ENCODE measurements around the gene C1orf185. TPM values are rescaled to one million over a fixed set of nuclear protein-coding genes. Genes with fewer than 3 reads are reported as not detected.

C1orf185 gene
- total and polyA plus RNA-seq, 9 of the 15 experiments (the other 6 are each of a cell fraction or from before 2014, with no cell fraction given), result not detected

DNA sequence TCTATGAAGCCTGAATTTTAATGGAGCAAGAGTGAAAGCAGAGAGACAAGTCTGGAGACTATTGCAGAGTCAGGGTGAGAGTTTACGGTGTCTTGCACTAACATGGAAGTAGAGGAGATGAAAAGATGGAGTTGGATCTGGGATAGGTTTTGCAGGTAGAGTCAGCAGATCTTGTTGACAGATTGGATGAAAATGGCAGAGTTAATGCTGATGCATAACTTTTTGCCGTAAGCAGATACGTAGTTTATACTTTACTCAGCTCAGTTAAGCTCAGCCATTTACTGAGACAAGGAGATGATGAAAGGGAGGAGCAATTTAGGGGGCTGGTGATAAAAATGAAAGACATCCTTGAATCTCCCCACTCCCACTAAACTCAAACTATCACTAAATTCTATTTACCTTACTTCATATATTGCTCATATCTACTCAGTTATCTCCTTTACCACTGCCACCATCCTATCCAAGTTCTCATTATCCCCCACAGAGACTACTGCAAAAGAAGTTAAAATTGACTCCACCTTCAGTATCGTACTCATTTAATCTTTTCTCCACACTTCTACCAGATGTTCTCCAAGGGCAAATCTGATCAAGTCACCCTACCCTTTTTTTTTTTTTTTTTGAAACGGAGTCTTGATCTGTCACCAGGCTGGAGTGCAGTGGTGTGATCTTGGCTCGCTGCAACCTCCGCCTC, 13.8 kb downstream of the C1orf185 start (continued):
- TF ChIP-seq, protein P1, sequence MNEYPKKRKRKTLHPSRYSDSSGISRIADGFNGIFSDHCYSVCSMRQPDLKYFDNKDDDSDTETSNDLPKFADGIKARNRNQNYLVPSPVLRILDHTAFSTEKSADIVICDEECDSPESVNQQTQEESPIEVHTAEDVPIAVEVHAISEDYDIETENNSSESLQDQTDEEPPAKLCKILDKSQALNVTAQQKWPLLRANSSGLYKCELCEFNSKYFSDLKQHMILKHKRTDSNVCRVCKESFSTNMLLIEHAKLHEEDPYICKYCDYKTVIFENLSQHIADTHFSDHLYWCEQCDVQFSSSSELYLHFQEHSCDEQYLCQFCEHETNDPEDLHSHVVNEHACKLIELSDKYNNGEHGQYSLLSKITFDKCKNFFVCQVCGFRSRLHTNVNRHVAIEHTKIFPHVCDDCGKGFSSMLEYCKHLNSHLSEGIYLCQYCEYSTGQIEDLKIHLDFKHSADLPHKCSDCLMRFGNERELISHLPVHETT (CRISPR knock-in tag; conservative IDR thresholded peaks at IDR 0.05 in 1 of 2, IDR thresholded peaks at IDR 0.05 in 1 of 2), result no peak
- TF ChIP-seq MAFG (tag; conservative IDR thresholded peaks at IDR 0.05) (peak; percentile 80), ZNF384 (IDR thresholded peaks at IDR 0.05; ENCODE audit: low read depth, low read length) (peak; percentile 74), TRIM24 (IDR thresholded peaks at IDR 0.05) (peak; percentile 46 to 51; a peak in 3 of 4 replicates), CEBPG (CRISPR knock-in tag; IDR thresholded peaks at IDR 0.05) (0 out of 2 replicates have a peak, but pooled peaks have one; percentile 13), CEBPG (tag; conservative IDR thresholded peaks at IDR 0.05 in 1 of 2, IDR thresholded peaks at IDR 0.05 in 1 of 2) (peak in 1 of 2 experiments; percentile 86; a peak in 2 of 4 replicates), FOXA1 (IDR thresholded peaks at IDR 0.05; ENCODE audit: borderline replicate concordance) (no peak), SMAD1 (IDR thresholded peaks at IDR 0.05; ENCODE audit: low read depth, low read length, partially characterized antibody) (no peak), ZNF316 (IDR thresholded peaks at IDR 0.05) (peak; percentile 94), HMBOX1 (IDR thresholded peaks at IDR 0.05) (0 out of 2 replicates have a peak, but pooled peaks have one; percentile 37), MEIS2 (IDR thresholded peaks at IDR 0.05; ENCODE audit: partially characterized antibody) (no peak), CBFA2T2 (conservative IDR thresholded peaks at IDR 0.05) (peak; percentile 37), DMBX1 (CRISPR knock-in tag; IDR thresholded peaks at IDR 0.05; ENCODE audit: borderline replicate concordance) (no peak), JUN (IDR thresholded peaks at IDR 0.05; ENCODE audit: borderline replicate concordance, low read depth, low read length) (no peak), JUN (CRISPR knock-in tag; IDR thresholded peaks at IDR 0.05; ENCODE audit: borderline replicate concordance) (no peak), ARID1B (IDR thresholded peaks at IDR 0.05) (peak; percentile 65), CTBP1 (IDR thresholded peaks at IDR 0.05; ENCODE audit: borderline replicate concordance) (0 out of 2 replicates have a peak, but pooled peaks have one; percentile 12)
- TF ChIP-seq, protein P2, sequence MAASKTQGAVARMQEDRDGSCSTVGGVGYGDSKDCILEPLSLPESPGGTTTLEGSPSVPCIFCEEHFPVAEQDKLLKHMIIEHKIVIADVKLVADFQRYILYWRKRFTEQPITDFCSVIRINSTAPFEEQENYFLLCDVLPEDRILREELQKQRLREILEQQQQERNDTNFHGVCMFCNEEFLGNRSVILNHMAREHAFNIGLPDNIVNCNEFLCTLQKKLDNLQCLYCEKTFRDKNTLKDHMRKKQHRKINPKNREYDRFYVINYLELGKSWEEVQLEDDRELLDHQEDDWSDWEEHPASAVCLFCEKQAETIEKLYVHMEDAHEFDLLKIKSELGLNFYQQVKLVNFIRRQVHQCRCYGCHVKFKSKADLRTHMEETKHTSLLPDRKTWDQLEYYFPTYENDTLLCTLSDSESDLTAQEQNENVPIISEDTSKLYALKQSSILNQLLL (CRISPR knock-in tag; IDR thresholded peaks at IDR 0.05; ENCODE audit: borderline replicate concordance), result no peak
- TF ChIP-seq, protein P3, sequence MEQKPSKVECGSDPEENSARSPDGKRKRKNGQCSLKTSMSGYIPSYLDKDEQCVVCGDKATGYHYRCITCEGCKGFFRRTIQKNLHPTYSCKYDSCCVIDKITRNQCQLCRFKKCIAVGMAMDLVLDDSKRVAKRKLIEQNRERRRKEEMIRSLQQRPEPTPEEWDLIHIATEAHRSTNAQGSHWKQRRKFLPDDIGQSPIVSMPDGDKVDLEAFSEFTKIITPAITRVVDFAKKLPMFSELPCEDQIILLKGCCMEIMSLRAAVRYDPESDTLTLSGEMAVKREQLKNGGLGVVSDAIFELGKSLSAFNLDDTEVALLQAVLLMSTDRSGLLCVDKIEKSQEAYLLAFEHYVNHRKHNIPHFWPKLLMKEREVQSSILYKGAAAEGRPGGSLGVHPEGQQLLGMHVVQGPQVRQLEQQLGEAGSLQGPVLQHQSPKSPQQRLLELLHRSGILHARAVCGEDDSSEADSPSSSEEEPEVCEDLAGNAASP (IDR thresholded peaks at IDR 0.05), result no peak

Measured in K562 (cell line).